ENCODE measurements around the gene WEE2.
"Not testable (repeated sequence)": the region's sequence is repeated elsewhere in the genome, so short reads cannot be mapped to it uniquely, and the experiment has no call there.

WEE2 gene

DNA sequence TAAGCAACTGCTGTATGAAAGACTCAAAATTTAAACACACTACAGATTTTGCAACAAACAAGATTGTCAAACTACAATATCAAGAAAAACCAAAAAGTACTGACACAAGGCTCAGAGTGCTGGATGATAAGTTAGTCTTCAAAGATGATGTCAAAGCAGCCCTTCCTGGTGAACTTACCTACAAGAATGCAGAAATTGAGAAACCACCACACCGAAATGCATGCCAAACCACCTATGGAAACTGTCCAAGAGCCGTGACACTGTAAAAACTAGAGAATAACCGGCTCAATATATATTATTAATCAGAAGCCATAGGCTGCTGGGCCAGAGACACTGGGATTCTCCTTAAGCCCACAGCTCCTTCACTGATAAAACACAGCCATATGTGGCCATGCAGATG is 31.5 kb upstream of the WEE2 start:
- H3K9me3 ChIP-seq (ENCODE audit: control insufficient read depth, insufficient read depth, low read length), result no peaks in the 10 kb centered on the region
- no peaks in the 10 kb centered on the region for H3K36me3 ChIP-seq (ENCODE audit: insufficient read depth, low read length)
- H3K9ac ChIP-seq (ENCODE audit: low read depth, low read length), result no peak overlapping the region
- peaks cover 6% of the 10 kb centered on the region; the same call in 1 of the 2 replicates for H3K4me1 ChIP-seq (ENCODE audit: insufficient read depth, low read length)

DNA sequence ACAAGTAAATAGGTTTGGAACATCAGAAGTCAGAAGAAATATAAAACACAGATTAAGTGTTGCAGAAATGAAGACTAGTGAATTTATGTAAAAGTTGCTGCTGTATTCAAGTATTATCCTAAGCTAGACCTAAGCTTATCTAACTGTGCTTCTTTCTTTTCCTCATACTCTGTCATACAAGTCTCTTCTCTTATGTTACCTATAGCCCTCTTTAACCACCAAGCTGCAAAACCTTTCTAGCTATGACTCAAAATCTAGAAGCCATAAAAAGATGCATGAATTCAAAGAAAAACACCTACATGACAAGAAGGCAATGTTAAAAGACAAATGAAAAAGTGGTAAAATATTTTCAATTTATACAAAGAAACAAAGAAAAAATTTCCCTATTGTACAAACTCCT is 29.1 kb upstream of the WEE2 start:
- H3K4me1 ChIP-seq (ENCODE audit: insufficient read depth, low read length), result peaks cover 4% of the 10 kb centered on the region; the same call in 1 of the 2 replicates
- no peaks in the 10 kb centered on the region for H3K36me3 ChIP-seq (ENCODE audit: insufficient read depth, low read length)
- H3K9me3 ChIP-seq (ENCODE audit: control insufficient read depth, insufficient read depth, low read length), result no peaks in the 10 kb centered on the region
- H3K9ac ChIP-seq (ENCODE audit: low read depth, low read length), result no peak overlapping the region

DNA sequence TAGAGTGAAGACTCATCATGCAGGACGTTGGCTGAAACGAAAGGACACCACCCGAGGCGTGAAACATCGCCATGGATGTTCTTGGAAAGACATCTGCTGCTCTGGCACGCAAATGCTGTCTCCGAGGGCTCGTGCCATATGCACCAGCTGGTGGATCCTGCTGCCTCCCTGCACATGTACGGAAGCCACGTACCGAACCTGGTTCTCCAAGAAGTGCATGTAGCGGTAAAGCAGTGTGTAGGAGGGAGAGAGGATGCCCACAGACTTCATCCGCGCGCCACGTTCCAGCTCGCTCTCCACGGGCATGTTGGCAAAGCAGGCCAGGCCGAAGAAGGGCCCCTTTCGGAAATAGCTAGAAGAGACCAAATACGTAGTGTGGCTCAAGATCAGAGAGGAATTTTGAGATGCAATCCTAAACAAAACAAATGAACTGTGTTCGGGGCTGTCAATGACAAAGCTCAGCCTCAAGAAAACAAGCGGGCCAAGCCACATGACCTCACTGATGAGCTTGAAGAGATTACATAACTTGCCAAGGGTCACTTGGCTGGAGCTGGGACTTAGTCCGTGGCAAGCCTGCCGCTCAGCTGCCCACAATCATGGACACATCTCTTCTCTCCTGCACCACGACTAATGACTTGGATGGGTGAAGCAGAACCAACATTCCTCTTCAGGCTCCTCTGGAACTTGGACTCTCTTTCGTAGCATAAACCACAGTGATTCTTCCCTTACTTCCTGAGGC is 22.7 kb upstream of the WEE2 start:
- Histone ChIP-seq H3K36me3 (ENCODE audit: insufficient read depth, low read length) (no peaks in the 10 kb centered on the region), H3K9me3 (ENCODE audit: control insufficient read depth, insufficient read depth, low read length) (no peaks in the 10 kb centered on the region), H3K9ac (ENCODE audit: low read depth, low read length) (no peak overlapping the region), H3K4me1 (ENCODE audit: insufficient read depth, low read length) (no peaks in the 10 kb centered on the region; the same call in 1 of the 2 replicates)

DNA sequence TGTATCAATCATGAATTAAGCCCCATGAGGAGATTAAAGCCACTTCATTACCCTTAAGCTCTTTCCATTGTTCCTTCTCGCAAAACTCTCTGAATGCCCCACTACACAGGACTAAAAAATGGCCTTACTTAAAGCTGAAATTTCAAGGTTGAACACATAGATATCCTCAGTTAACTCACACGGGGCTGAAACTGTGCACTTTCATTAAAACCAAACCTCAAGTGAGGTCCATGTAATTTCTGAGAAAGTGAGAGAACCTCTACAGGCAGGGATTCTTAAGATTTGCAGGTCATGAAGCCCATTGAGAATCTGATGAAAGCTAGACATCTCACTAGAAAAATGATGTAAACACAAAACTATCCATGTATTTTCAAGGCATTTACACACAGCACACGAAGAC is 22.1 kb upstream of the WEE2 start:
- Histone ChIP-seq H3K36me3 (ENCODE audit: insufficient read depth, low read length) (no peaks in the 10 kb centered on the region), H3K4me1 (ENCODE audit: insufficient read depth, low read length) (no peaks in the 10 kb centered on the region; the same call in 1 of the 2 replicates), H3K9ac (ENCODE audit: low read depth, low read length) (no peak overlapping the region), H3K9me3 (ENCODE audit: control insufficient read depth, insufficient read depth, low read length) (no peaks in the 10 kb centered on the region)

DNA sequence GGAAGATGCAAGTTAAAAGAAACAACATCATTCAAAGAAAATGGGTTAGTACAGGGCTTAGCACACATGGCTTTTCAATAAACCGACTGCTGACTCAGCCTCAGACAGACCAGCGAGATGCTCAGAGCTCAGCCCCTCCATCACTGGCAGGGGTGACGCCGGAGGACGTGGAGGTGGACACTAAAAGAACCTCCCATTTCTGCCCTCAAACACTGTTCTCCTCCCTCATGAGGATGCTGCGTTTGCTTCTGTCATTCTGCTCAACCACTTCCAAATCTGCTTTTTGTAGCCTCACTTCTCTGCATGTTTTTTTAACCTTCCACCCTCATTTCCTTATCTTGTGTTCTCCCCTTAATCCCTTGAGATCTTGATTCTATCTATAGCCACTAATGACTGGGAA is 21.5 kb upstream of the WEE2 start:
- no peaks in the 10 kb centered on the region; the same call in 1 of the 2 replicates for H3K4me1 ChIP-seq (ENCODE audit: insufficient read depth, low read length)
- no peak overlapping the region for H3K9ac ChIP-seq (ENCODE audit: low read depth, low read length)
- no peaks in the 10 kb centered on the region for H3K36me3 ChIP-seq (ENCODE audit: insufficient read depth, low read length)
- H3K9me3 ChIP-seq (ENCODE audit: control insufficient read depth, insufficient read depth, low read length), result no peaks in the 10 kb centered on the region

DNA sequence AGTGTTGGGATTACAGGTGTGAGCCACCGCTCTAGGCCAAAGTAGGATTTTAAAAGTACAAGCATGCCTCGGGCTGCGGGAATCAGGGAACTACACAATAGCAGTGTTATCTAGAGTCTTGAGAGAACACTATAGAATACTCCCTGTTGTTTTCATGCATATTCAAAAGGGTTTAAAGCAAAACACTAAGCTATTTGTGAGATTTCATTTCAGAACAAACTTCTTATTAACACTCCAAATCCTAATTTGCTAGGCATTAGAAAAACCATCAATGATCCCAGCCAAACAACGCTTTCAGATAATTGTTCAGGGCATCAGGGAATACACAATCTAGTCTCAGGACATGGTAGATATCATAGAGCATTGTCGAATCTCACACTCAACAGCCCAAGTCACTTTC is 20.1 kb upstream of the WEE2 start:
- Histone ChIP-seq H3K9me3 (ENCODE audit: control insufficient read depth, insufficient read depth, low read length) (no peaks in the 10 kb centered on the region), H3K9ac (ENCODE audit: low read depth, low read length) (no peak overlapping the region), H3K4me1 (ENCODE audit: insufficient read depth, low read length) (no peaks in the 10 kb centered on the region; the same call in 1 of the 2 replicates), H3K36me3 (ENCODE audit: insufficient read depth, low read length) (no peaks in the 10 kb centered on the region)

DNA sequence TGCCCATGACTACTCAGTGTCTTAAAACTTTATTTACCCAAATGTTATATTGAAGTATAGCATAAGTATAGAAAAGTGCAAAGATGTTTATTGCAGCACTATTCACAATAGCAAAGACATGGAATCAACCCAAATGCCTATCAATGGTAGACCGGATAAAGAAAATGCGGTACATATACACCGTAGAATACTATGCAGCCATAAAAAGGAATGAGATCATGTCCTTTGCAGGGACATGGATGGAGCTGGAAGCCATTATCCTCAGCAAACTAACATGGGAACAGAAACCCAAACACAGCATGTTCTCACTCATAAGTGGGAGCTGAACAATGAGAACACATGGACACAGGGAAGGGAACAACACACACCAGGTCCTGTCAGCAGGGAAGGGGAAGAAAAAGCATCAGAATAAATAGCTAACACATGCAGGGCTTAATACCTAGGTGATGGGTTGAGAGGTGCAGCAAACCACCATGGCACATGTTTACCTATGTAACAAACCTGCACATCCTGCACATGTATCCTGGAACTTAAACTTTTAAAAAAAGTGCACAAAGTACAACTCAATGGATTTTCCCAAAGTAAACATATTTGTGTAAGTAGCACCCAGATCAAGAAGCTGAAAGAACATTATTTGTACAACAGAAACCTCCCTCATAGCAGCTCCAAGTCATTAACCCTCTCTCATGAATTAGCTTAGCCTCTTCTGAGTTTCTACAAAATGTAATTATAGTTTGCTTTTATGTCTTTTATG is 18.9 kb upstream of the WEE2 start:
- H3K9me3 ChIP-seq (ENCODE audit: control insufficient read depth, insufficient read depth, low read length); H3K9ac ChIP-seq (ENCODE audit: low read depth, low read length); H3K36me3 ChIP-seq (ENCODE audit: insufficient read depth, low read length); H3K4me1 ChIP-seq (ENCODE audit: insufficient read depth, low read length): not testable (repeated sequence)

DNA sequence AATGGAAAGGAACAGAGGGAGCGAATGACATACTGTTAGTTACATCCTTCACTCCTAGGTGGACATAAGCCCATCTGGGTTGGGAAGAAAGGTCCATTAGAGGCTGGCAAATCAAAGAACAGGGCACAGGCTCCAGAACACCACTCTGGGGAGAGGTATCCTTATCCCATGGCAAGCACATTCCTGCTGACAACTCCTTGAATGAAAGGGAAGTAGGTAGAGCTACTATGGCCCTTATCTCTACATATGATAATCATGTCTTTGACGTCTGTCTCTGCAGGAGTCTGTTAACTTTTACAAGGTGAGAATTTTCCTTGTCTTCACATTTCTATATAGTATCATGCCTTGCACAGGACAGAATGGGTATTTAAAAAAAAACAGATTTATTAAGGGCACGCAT is 16.6 kb upstream of the WEE2 start:
- Histone ChIP-seq H3K9me3 (ENCODE audit: control insufficient read depth, insufficient read depth, low read length) (no peaks in the 10 kb centered on the region), H3K4me1 (ENCODE audit: insufficient read depth, low read length) (no peaks in the 10 kb centered on the region; the same call in 1 of the 2 replicates), H3K36me3 (ENCODE audit: insufficient read depth, low read length) (no peaks in the 10 kb centered on the region), H3K9ac (ENCODE audit: low read depth, low read length) (no peak overlapping the region)

DNA sequence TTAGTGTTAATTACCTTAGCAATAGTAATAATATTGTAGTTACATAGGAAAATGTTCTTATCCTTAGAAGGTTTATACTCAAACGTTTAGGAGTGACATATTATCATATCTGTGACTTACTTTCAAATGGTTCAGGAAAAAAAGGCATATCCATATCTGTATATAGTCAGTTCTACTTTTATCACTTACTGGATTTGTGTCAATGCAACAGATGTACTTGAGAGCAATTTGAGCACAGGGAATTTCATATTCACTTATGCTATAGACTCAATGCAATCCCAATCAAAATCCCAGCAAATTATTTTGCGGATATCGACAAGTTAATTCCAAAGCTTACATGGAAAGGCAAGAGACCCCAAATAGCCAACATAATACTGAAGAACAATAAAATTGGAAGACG is 16.2 kb upstream of the WEE2 start:
- Histone ChIP-seq H3K9me3 (ENCODE audit: control insufficient read depth, insufficient read depth, low read length) (no peaks in the 10 kb centered on the region), H3K36me3 (ENCODE audit: insufficient read depth, low read length) (no peaks in the 10 kb centered on the region), H3K9ac (ENCODE audit: low read depth, low read length) (no peak overlapping the region), H3K4me1 (ENCODE audit: insufficient read depth, low read length) (no peaks in the 10 kb centered on the region; the same call in 1 of the 2 replicates)

DNA sequence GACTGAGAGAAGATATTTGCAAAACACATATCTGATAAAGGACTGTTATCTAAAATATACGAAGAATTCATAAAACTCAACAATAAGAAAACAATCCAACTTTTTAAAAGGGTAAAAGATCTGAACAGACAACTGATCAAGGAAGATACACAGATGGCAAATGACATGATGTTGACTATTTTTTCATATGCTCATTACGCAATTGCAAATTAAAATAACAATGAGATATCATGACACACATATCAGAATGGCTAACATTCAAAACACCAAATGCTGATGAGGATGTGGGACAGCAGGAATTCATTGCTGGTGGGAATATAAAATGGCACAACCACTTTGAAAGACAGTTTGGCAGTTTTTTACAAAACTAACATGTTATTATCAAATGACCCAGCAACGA is 15.1 kb upstream of the WEE2 start:
- no peaks in the 10 kb centered on the region; the same call in 1 of the 2 replicates for H3K4me1 ChIP-seq (ENCODE audit: insufficient read depth, low read length)
- no peaks in the 10 kb centered on the region for H3K9me3 ChIP-seq (ENCODE audit: control insufficient read depth, insufficient read depth, low read length)
- H3K36me3 ChIP-seq (ENCODE audit: insufficient read depth, low read length), result no peaks in the 10 kb centered on the region

DNA sequence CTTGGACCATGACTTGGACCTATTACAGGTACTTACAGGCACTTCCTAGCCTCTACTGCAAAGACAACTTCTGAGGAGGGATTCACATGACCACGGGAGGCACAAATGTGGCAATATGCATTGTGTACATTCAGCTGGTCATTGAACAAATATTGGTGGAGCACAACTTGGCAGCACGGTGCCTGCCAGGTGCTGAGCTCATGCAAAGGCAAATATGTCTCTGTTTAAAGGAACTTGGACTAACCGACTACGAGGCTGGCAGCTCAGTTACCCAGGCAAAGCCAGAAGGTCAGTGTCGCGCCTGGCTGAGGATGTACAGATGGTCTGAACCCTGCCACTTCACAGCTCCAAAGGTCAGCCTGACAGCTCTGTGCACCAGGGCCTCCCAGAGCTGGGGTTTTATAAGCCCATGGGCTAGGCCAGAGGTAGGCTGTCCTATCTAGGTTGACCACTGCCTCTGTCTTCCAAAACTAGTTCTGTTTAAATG is 12.3 kb upstream of the WEE2 start:
- Histone ChIP-seq H3K36me3 (ENCODE audit: insufficient read depth, low read length) (no peaks in the 10 kb centered on the region), H3K9ac (ENCODE audit: low read depth, low read length) (no peak overlapping the region), H3K9me3 (ENCODE audit: control insufficient read depth, insufficient read depth, low read length) (no peaks in the 10 kb centered on the region), H3K4me1 (ENCODE audit: insufficient read depth, low read length) (peaks cover 6% of the 10 kb centered on the region)

More for the DNA sequence above, 15.1 kb upstream of the WEE2 start:
- H3K9ac ChIP-seq (ENCODE audit: low read depth, low read length), result no peak overlapping the region

DNA sequence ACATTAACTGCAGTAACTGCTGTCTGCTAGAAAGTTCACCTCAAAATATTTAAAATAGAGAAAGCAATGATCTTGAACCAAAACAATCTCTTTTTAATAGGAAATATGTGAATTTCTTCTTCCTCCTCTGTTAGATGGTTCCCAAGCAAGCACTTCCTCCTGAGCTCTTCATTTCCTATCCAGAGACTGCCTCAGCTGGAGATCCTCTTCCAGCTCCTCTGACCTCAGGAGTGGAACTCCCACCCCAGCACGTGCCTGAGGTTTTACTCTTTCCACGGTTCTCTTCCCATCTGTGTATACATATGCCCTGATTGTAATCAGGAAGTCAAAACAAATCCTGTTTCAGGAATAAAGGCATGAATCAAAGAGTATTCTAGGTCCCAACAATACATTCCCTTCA is 11.8 kb upstream of the WEE2 start:
- Histone ChIP-seq H3K9ac (ENCODE audit: low read depth, low read length) (no peak overlapping the region), H3K36me3 (ENCODE audit: insufficient read depth, low read length) (no peaks in the 10 kb centered on the region), H3K9me3 (ENCODE audit: control insufficient read depth, insufficient read depth, low read length) (no peaks in the 10 kb centered on the region), H3K4me1 (ENCODE audit: insufficient read depth, low read length) (peaks cover 6% of the 10 kb centered on the region)

DNA sequence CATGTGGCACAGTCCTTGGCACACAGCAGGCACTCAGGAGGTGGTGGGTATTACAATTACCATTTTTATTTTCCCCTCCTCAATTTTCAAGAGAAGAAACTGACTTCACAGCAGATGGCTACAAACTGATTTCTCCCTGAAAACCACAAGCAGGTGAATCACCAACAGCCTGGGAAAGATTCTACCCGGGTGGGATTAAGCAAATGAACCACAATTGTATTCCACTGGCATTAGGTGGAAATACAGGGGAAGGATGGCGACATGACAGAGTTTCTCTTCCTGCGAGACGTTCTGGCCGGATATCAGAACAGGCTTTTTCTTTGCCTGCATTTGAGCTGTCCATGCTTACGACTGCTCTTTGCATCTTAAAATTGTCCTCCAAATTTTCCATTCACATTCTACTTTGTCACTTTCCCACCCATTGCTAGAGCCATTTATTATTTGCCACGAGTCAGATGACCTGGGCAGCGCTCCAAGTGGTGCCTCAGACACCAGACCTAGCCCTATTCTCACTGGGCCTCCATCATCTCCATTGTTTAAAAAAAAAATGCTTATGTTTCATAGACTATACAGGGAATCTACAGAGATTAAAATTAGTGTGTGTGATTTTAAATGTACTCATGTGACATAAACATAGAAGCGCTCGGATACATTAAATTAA is 10.8 kb upstream of the WEE2 start:
- Histone ChIP-seq H3K9me3 (ENCODE audit: control insufficient read depth, insufficient read depth, low read length) (no peaks in the 10 kb centered on the region), H3K36me3 (ENCODE audit: insufficient read depth, low read length) (no peaks in the 10 kb centered on the region), H3K4me1 (ENCODE audit: insufficient read depth, low read length) (peaks cover 6% of the 10 kb centered on the region; the same call in 1 of the 2 replicates), H3K9ac (ENCODE audit: low read depth, low read length) (no peak overlapping the region)

DNA sequence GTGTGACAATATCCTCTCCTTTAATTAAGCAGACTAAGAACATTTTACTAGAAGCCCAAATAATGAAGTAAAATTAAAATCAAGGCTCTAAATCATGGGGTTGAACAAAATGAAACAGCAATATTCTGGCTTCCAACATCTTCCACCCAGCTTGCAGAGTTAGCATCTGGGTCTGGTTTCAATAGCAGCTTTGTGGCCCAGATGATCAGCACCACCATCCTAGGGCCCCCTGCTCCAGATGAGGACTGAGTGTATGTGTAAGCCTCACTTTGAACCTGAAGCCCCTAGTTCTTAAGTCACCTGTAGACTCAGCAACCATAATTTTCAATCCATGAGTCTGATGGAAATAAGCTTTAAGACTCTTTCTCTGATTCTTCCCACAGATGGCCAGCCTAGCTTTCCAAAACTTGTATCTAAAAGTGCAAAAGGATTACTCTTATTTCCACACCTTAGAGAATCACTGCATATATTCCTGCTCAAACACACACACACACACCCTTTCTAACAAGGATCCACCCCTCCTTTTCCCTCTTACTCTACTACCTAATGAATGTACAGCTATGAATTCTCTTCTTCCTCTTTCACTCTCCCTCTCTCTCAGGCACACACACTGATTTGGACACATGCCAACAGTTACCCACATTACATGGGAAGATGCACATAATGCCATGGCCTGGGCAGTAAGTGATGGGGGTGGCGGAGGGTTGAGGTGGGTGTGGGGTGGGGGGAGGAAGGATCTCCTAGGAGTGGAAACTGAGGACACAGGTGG is 9.7 kb upstream of the WEE2 start:
- Histone ChIP-seq H3K9ac (ENCODE audit: low read depth, low read length) (no peak overlapping the region), H3K36me3 (ENCODE audit: insufficient read depth, low read length) (no peaks in the 10 kb centered on the region), H3K9me3 (ENCODE audit: control insufficient read depth, insufficient read depth, low read length) (no peaks in the 10 kb centered on the region), H3K4me1 (ENCODE audit: insufficient read depth, low read length) (peaks cover 6% of the 10 kb centered on the region; the same call in 1 of the 2 replicates)
